Activated CD4-positive, alpha-beta T cell treated with anti-CD3 and anti-CD28 coated beads for 1 hour (primary cell): ENCODE data around the gene SPEM3.

Experiments
- DNase-seq: peaks from one replicate; pipeline ENCODE4 v3.0.0-alpha.2; 2020

The SPEM3 gene

GRCh38 chr17:7423679-7424078 is 5.0 kb upstream of the SPEM3 start:
- DNase-seq, result no peak

DNA sequence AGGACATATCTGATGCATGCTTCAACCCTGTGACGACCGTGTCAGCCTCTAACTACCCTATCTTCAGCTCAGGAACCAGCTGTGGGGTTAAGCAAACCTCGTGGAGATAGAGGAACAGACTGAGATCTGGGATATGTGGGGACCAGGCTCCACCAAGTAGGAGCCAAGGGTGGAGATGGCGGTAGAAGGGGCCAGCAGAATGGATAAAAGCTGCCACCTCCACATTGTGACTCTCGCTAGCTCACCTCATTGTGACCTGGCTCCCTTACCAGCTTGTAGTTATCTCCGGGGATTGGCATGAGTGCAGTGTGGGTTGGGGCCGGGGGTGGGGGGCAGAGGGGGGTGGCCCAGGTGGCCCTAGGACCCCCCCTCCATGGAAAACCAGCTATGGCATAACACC is 3.3 kb upstream of the SPEM3 start, which contains the start of gene SPEM2:
Gene SPEM2 (plus strand): TSS at position 301 of the 400 bp plus-strand sequence. CDS start 73 bp downstream, at position 374.
- DNase-seq, result no peak

GRCh38 chr17:7425756-7426155 is 2.9 kb upstream of the SPEM3 start:
- no peak for DNase-seq

DNA sequence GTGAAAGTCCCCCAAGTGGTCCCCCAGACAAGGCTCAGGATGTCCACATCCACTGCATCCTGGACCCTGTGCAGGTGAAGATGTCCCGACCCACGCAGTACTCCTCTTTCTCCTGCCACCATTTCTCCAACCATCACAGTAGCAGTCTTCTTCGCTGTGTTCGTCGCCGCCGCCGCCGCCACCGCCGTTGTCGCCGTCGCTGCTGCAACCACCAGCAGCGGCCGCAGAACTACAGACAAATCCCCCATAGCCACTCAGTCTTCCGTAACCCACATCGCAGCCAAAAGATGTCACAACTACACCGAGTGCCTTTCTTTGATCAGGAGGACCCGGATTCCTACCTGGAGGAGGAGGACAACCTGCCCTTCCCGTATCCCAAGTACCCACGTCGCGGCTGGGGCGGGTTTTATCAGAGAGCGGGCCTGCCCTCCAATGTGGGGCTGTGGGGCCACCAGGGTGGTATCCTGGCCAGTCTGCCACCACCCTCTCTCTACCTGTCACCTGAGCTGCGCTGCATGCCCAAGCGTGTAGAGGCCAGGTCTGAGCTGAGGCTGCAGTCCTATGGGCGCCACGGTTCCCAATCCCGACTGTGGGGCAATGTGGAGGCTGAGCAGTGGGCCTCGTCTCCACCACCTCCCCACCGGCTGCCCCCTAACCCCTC is 2.3 kb upstream of the SPEM3 start:
- DNase-seq, result no peak

DNA sequence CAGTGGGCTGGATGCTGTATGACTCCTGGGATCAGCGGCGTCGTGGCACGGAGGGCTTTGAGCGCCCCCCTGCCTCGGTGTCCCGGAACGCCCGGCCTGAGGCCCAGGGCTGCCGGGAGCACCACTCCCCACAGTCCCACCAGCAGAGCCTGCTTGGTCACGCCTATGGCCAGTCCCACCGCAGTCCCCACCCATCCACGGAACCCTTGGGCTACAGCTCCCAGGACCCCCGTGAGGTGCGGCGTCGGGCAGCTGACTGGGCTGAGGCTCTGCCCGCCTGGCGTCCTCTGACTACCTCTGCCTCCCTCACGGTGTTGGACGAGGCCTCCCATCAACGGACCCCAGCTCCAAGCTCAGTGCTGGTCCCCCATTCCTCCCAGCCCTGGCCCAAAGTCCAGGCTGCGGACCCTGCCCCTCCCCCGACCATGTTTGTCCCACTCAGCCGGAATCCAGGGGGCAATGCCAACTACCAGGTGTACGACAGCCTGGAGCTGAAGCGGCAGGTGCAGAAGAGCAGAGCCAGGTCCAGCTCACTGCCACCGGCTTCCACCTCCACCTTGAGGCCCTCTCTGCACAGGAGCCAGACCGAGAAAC is 1.7 kb upstream of the SPEM3 start:
- no peak for DNase-seq

DNA sequence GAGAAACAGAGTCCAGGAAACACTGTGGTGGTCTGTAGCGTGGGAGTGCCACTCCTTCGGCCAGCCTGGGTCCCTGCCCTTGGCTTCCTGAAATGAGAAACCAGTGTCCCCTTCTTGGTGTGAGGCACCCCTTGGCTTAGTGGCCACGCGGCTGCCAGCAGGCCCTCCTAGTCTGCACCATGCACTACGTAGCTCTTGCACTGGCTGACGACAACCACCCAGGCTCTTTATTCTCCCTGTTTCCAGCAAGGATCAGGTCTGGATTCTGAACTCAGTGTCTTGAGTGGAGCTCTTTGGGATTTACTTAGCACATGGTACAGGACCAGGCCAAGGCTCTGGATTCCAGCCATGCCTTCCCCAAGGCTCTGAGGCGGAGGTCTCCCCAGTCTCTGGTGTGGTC is 1.1 kb upstream of the SPEM3 start:
- DNase-seq, result no peak

DNA sequence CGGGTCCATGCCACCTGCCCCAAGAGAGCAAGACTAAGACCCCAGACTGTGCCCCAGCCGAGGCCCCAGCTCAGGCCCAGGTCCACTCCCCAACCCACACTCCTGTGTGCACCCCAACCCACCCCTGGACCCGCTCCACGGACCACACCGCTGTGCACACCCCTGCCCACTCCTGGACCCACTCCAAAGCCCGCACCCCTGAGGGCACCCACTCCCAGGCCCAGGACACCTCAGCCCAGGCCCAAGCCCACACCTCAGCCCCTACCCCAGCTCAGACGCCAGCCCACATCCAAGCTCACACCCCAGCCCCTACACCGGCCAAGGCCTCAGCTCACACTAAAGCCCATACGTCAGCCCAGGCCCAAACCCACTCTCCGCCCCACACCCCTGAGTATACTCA is 1.1 kb downstream of the SPEM3 start:
- no peak for DNase-seq

DNA sequence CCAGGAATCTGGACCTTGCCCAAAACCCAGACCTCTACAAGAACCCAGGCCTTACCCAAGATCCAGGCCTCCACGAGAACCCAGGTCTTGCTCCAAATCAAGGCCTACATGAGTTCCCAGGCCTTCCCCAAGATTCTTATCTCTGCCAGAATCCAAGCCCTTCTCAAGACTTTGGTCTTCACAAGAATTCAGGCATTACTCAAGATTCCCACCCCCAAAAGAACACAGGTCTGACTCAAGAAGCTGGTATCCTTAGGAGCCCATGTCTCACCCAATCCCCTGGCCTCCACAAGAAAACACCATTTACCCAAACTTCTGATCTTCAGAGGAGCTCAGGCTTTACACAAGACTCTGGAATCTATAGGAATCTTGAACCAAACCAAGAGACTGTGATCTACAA is 2.6 kb downstream of the SPEM3 start:
- no peak for DNase-seq

- DNase-seq, result no peak
Observed at GRCh38 chr17:7432296-7432695, 3.6 kb downstream of the SPEM3 start.

- peak; percentile 42 for DNase-seq
Observed at GRCh38 chr17:7435676-7436555, 7.3 kb downstream of the SPEM3 start.

DNA sequence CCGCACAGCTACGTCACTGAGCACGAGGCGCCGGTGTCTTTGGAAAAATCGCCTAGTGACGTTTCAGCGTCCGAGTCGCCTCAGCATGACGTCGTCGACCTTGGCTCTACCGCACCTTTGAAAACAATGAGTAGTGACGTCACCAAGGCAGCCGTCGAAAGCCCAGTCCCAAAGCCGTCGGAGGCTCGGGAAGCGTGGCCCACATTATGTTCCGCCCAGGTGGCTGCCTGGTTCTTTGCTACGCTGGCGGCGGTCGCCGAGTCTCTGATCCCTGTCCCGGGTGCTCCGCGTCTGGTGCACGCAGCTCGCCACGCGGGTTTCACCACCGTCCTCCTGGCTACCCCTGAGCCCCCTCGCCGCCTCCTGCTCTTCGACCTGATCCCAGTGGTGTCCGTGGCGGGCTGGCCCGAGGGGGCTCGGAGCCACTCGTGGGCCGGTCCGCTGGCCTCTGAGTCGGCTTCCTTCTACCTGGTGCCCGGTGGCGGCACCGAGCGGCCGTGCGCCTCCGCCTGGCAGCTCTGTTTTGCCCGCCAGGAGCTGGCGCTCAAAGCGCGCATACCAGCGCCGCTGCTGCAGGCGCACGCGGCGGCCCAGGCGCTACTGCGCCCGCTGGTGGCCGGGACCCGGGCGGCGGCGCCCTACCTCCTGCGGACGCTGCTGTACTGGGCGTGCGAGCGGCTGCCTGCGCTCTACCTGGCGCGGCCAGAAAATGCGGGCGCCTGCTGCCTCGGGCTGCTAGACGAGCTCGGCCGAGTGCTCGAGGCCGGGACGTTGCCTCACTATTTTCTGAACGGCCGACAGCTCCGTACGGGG is 8.1 kb downstream of the SPEM3 start:
- peak; percentile 76 for DNase-seq

DNA sequence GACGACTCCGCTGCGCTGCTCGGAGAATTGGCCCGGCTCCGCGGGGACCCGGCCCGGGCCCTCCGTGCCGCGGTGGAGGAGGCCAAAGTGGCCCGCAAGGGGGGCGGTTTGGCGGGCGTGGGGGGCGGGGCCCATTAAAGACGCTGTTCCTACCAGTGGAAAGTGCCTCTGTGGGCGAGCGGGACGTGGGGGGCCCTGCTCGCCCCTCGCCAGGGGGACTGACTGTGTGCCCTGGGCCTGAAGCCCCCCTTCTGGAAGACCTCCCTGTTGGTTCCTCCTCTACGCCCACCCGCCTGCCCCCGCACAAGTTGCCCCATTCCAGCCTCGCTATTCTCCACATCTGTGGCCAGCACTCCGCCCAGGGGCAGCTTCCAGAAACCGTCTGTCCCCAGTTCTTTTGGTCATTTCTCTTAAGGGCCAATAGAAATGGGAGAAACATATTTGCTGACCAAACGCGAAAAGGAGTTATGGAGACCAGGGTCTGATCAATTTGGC is 8.8 kb downstream of the SPEM3 start:
- no peak for DNase-seq

DNA sequence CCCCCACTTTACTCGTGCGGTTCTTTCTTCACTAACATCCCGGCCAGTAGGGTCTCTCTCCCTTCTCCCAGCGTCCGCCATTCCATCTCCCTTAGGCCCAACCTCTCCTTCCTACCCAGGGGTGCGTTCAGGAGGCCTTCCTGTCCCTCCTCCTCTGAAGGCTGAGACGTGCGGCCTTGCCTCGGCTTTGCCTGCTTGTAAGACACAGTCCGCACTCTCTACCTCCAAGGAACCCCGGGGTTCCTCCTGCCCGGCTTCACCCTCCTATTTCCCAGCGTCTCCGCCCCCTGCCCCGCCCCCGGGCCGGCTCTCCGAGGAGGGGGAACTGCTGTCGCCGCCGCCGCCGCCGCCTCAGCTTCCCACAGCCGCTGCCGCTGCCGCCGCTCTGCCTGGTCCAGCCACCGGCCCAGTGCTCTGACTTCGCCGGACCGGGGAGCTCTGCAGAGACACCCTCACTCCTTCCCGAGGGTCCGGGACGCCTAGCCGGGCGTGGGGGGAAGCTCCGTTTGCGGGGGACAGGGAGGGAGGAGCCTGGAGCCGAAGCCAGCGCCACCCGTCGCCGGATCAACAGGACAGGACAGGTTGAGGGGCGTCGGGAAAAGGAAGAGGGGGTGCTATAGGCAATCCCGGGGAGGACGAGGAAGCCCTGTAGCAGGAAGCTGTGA is 9.4 kb downstream of the SPEM3 start:
- DNase-seq, result peak; percentile 45

- DNase-seq, result no peak
Observed at GRCh38 chr17:7438656-7439460, 10.2 kb downstream of the SPEM3 start.

DNA sequence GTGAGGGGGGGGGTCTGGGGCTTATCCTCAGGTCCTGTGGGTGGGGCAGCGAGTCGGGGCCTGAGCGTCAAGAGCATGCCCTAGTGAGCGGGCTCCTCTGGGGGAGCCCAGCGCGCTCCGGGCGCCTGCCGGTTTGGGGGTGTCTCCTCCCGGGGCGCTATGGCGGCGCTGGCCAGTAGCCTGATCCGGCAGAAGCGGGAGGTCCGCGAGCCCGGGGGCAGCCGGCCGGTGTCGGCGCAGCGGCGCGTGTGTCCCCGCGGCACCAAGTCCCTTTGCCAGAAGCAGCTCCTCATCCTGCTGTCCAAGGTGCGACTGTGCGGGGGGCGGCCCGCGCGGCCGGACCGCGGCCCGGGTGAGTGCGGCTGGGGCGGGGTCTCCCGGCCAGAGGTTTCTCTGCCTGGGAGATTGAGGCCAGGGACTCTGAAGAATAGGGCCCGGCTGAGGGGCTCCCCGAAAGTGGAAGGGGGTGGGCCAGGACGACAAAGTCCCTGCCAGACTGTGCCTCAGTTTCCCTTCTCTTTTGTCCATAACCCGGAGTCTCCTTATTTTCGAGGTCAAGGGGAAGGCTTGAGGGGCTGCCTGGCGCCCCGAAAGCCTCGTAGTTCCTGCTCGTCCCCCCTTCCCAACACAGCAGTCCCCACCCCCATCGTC is 10.9 kb downstream of the SPEM3 start, which contains the start of gene FGF11:
Gene FGF11 (plus strand): TSS at position 51 of the 651 bp plus-strand sequence. CDS start 109 bp downstream, at position 160.
- no peak for DNase-seq

- no peak for DNase-seq
Observed at GRCh38 chr17:7440113-7440833, 11.6 kb downstream of the SPEM3 start.

- no peak for DNase-seq
Observed at GRCh38 chr17:7440834-7441195, 12.2 kb downstream of the SPEM3 start.

- no peak for DNase-seq
Observed at GRCh38 chr17:7441266-7441665, 12.6 kb downstream of the SPEM3 start.

- no peak for DNase-seq
Observed at GRCh38 chr17:7442142-7442541, 13.5 kb downstream of the SPEM3 start.
